H9 (cell line): ENCODE measurements around the gene MSN. TPM values are rescaled to one million over a fixed set of nuclear protein-coding genes. Genes with fewer than 3 reads are reported as not detected.

ENCODE experiments used
- DNase-seq: peaks from one replicate; pipeline ENCODE4 v3.0.0-alpha.2; 2017
- H2AFZ ChIP-seq: one replicate; pipeline ENCODE4 v1.6.1; 2013; ENCODE audit warnings: mild to moderate bottlenecking, low read length, control low read depth, moderate library complexity
- H2AK5ac ChIP-seq: 2 replicates; pipeline ENCODE4 v1.6.1; 2013; ENCODE audit warnings: low read length, control low read depth, mixed read lengths; ENCODE audit not compliant: insufficient read length
- H2BK120ac ChIP-seq: one replicate; pipeline ENCODE4 v1.6.1; 2013; ENCODE audit warnings: low read depth, mild to moderate bottlenecking, low read length, control low read depth, inconsistent platforms; ENCODE audit not compliant: poor library complexity, severe bottlenecking
- H2BK12ac ChIP-seq: 2 replicates; pipeline ENCODE4 v1.6.1; 2013; ENCODE audit warnings: low read length, control low read depth, mixed read lengths, low read depth; ENCODE audit not compliant: insufficient read length
- H2BK15ac ChIP-seq: 2 replicates; pipeline ENCODE4 v1.6.1; 2013; ENCODE audit warnings: low read depth, low read length, control low read depth
- H2BK20ac ChIP-seq: one replicate; pipeline ENCODE4 v1.6.1; 2013; ENCODE audit warnings: low read depth, mild to moderate bottlenecking, low read length, control low read depth, inconsistent platforms; ENCODE audit not compliant: poor library complexity, severe bottlenecking
- H2BK5ac ChIP-seq: 2 replicates; pipeline ENCODE4 v1.6.1; 2013; ENCODE audit warnings: low read length, control low read depth, mixed read lengths; ENCODE audit not compliant: insufficient read length
- H3K14ac ChIP-seq: 2 replicates; pipeline ENCODE4 v1.6.1; 2013; ENCODE audit warnings: low read length, control low read depth; ENCODE audit not compliant: insufficient read depth
- H3K18ac ChIP-seq: 2 replicates; pipeline ENCODE4 v1.6.1; 2013; ENCODE audit warnings: low read depth, mild to moderate bottlenecking, mixed read lengths, low read length, control low read depth; ENCODE audit not compliant: insufficient read length
- H3K23ac ChIP-seq: 2 replicates; pipeline ENCODE4 v1.6.1; 2013; ENCODE audit warnings: low read length, control low read depth, mixed read lengths, low read depth; ENCODE audit not compliant: insufficient read length
- H3K23me2 ChIP-seq: 2 replicates; pipeline ENCODE4 v1.6.1; 2013; ENCODE audit warnings: low read depth, mild to moderate bottlenecking, mixed read lengths, low read length, control low read depth; ENCODE audit not compliant: insufficient read length, poor library complexity, severe bottlenecking
- H3K27ac ChIP-seq: 2 replicates; pipeline ENCODE4 v1.5.1; 2013; ENCODE audit warnings: low read length, control low read depth, mixed read lengths, low read depth; ENCODE audit not compliant: insufficient read length
- H3K27me3 ChIP-seq: 2 replicates; pipeline ENCODE4 v1.6.1; 2013; ENCODE audit warnings: low read length, control low read depth, inconsistent platforms; ENCODE audit not compliant: insufficient read depth
- H3K4ac ChIP-seq: 2 replicates; pipeline ENCODE4 v1.6.1; 2013; ENCODE audit warnings: low read depth, mild to moderate bottlenecking, control low read depth, inconsistent platforms, low read length, moderate library complexity
- H3K4me1 ChIP-seq: 2 replicates; pipeline ENCODE4 v1.6.1; 2013; ENCODE audit warnings: low read length, control low read depth, inconsistent platforms; ENCODE audit not compliant: insufficient read depth
- H3K4me2 ChIP-seq: 2 replicates; pipeline ENCODE4 v1.6.1; 2013; ENCODE audit warnings: low read length, control low read depth, mixed read lengths; ENCODE audit not compliant: insufficient read length, insufficient read depth
- H3K56ac ChIP-seq: 2 replicates; pipeline ENCODE4 v1.6.1; 2013; ENCODE audit warnings: low read depth, mild to moderate bottlenecking, mixed read lengths, low read length, control low read depth; ENCODE audit not compliant: insufficient read length
- H3K79me1 ChIP-seq: 2 replicates; pipeline ENCODE4 v1.6.1; 2013; ENCODE audit warnings: low read depth, mild to moderate bottlenecking, moderate library complexity, low read length, control low read depth, inconsistent platforms; ENCODE audit not compliant: insufficient read depth, poor library complexity, severe bottlenecking
- H3K79me2 ChIP-seq: 2 replicates; pipeline ENCODE4 v1.6.1; 2013; ENCODE audit warnings: low read length, control low read depth, inconsistent platforms; ENCODE audit not compliant: insufficient read depth
- H3K9ac ChIP-seq: 2 replicates; pipeline ENCODE4 v1.6.1; 2013; ENCODE audit warnings: low read length, control low read depth, mixed read lengths; ENCODE audit not compliant: insufficient read length; ENCODE audit errors: extremely low read depth
- H3K9me3 ChIP-seq: one replicate; pipeline ENCODE4 v1.6.1; 2013; ENCODE audit warnings: low read depth, low read length, inconsistent platforms; ENCODE audit not compliant: control insufficient read depth
- H3T11ph ChIP-seq: one replicate; pipeline ENCODE4 v1.6.1; 2013; ENCODE audit warnings: mild to moderate bottlenecking, low read length, control low read depth, inconsistent platforms
- H4K20me1 ChIP-seq: one replicate; pipeline ENCODE4 v1.6.1; 2013; ENCODE audit not compliant: control insufficient read depth, insufficient read length, insufficient read depth
- H4K5ac ChIP-seq: 2 replicates; pipeline ENCODE4 v1.6.1; 2013; ENCODE audit warnings: low read depth, mild to moderate bottlenecking, mixed read lengths, low read length, control low read depth; ENCODE audit not compliant: insufficient read length
- H4K8ac ChIP-seq: replicated peaks from 2 replicates; pipeline ENCODE4 v1.6.1; 2013; ENCODE audit warnings: low read length, control low read depth, mixed read lengths, low read depth; ENCODE audit not compliant: insufficient read length
- H4K91ac ChIP-seq: 2 replicates; pipeline ENCODE4 v1.6.1; 2013; ENCODE audit warnings: low read depth, mild to moderate bottlenecking, moderate library complexity, mixed read lengths, low read length, control low read depth; ENCODE audit not compliant: insufficient read length
- H3K27ac Mint-ChIP-seq, 3 experiments: 2 replicates in 2 of 3; 3 replicates in 1 of 3; pipeline ENCODE4 v1.8.0; 2020 to 2021; ENCODE audit warnings: mixed read lengths in 3 of 3, mild to moderate bottlenecking in 1 of 3, moderate library complexity in 1 of 3
- H3K27me3 Mint-ChIP-seq: 2 replicates; pipeline ENCODE4 v1.8.0; 2021; ENCODE audit warnings: low read depth, mild to moderate bottlenecking, moderate library complexity, mixed read lengths
- H3K36me3 Mint-ChIP-seq, 3 experiments: 2 replicates in 2 of 3; 3 replicates in 1 of 3; pipeline ENCODE4 v1.8.0; 2020 to 2021; ENCODE audit warnings: low read depth in 3 of 3, mixed read lengths in 3 of 3; ENCODE audit not compliant: insufficient read depth in 1 of 3
- H3K4me1 Mint-ChIP-seq, 2 experiments: 2 replicates each; pipeline ENCODE4 v1.8.0; 2020; ENCODE audit warnings: mixed read lengths in 2 of 2
- H3K4me3 Mint-ChIP-seq, 2 experiments: 2 replicates in 1 of 2; 3 replicates in 1 of 2; pipeline ENCODE4 v1.8.0; 2020 to 2021; ENCODE audit warnings: mild to moderate bottlenecking in 2 of 2, mixed read lengths in 2 of 2, moderate library complexity in 1 of 2
- H3K9me3 Mint-ChIP-seq, 2 experiments: 2 replicates in 1 of 2; 3 replicates in 1 of 2; pipeline ENCODE4 v1.8.0; 2020; ENCODE audit warnings: mild to moderate bottlenecking in 2 of 2, mixed read lengths in 2 of 2, moderate library complexity in 1 of 2
- CTCF ChIP-seq: fragments of 200-600 bp; sonication (generic); conservative IDR thresholded peaks from 3 replicates; pipeline ENCODE4 v1.8.0; 2021; ENCODE audit warnings: antibody characterized with exemption, mild to moderate bottlenecking
- WGBS: extraction: QIAGEN DNeasy Blood & Tissue Kit; methylation state at CpG from one replicate; pipeline ENCODE4 v1.1.7; 2013; ENCODE audit warnings: missing lambda C conversion rate, low lambda C conversion rate, mixed read lengths; ENCODE audit not compliant: insufficient read length; ENCODE audit errors: extremely low coverage; 5-methylcytosine and 5-hydroxymethylcytosine counted together
- total RNA-seq: library from RNA; stranded (reverse); gene quantifications from 2 replicates; pipeline ENCODE4 v1.2.1, GENCODE V29; 2021

The MSN gene
- total RNA-seq, 1 experiment from 2014 or later, result 126 TPM

- Histone ChIP-seq H3K9me3 (peaks cover 20% of the 10 kb centered on the region), H3K4me2 (no peak overlapping the region), H3T11ph (no peak overlapping the region), H2BK15ac (no peak overlapping the region), H4K20me1 (no peaks in the 10 kb centered on the region), H2BK120ac (no peak overlapping the region), H3K23ac (no peak overlapping the region), H2BK20ac (no peak overlapping the region), H3K9ac (no peak overlapping the region), H3K4ac (no peak overlapping the region), H2AK5ac (no peak overlapping the region), H3K27me3 (no peaks in the 10 kb centered on the region), H2AFZ (no peak overlapping the region), H4K91ac (no peak overlapping the region), H3K79me2 (peaks cover 28% of the 10 kb centered on the region; the same call in 1 of the 2 replicates), H3K27ac (no peak overlapping the region), H3K56ac (no peak overlapping the region), H4K5ac (no peak overlapping the region), H3K18ac (no peak overlapping the region), H3K79me1 (no peaks in the 10 kb centered on the region), H4K8ac (no peak overlapping the region), H3K4me1 (0 out of 2 replicates have a peak, but pooled peaks cover 3% of the 10 kb centered on the region), H3K14ac (no peak overlapping the region), H2BK5ac (no peak overlapping the region), H3K23me2 (no peaks in the 10 kb centered on the region), H2BK12ac (no peak overlapping the region)
- H3K4me1 Mint-ChIP-seq, result peaks cover 15 to 18% of the 10 kb centered on the region in 2 experiments
- H3K27ac Mint-ChIP-seq, result no peak overlapping the region
- peaks cover 0 to 24% (median 15%) of the 10 kb centered on the region in 3 experiments; a peak in 5 of 7 replicates for H3K36me3 Mint-ChIP-seq
- whole genome bisulfite sequencing, result no CpG with 5 or more reads among the region's 1 CpG
- DNase-seq, result no peak
- H3K9me3 Mint-ChIP-seq, result peaks cover 64 to 71% of the 10 kb centered on the region in 2 experiments
- no peak overlapping the region for H3K4me3 Mint-ChIP-seq
- no peaks in the 10 kb centered on the region for H3K27me3 Mint-ChIP-seq
- no peak for TF ChIP-seq CTCF
These were observed 4.5 kb downstream of the MSN start for GRCh38 chrX:65671966-65672365.
